ENCODE data around the gene ZNF350.

DNA sequence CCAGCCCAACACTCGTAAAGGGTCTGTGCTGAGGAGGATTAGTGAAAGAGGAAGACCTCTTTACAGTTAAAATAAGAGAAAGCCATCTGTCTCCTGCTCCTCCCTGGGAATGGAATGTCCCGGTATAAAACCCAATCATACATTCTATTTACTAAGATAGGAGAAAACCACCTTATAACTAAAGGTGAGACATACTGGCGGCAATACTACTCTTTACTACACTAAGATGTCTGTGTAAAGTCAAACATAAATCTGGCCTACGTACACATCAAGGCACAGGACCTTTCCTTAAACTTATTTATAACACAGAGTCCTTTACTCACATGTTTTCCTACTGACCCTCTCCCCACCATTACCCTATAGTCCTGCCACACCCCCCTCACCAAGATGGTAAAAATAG lies 3.3 kb downstream of the ZNF350 start:
- TF ChIP-seq, protein P1, sequence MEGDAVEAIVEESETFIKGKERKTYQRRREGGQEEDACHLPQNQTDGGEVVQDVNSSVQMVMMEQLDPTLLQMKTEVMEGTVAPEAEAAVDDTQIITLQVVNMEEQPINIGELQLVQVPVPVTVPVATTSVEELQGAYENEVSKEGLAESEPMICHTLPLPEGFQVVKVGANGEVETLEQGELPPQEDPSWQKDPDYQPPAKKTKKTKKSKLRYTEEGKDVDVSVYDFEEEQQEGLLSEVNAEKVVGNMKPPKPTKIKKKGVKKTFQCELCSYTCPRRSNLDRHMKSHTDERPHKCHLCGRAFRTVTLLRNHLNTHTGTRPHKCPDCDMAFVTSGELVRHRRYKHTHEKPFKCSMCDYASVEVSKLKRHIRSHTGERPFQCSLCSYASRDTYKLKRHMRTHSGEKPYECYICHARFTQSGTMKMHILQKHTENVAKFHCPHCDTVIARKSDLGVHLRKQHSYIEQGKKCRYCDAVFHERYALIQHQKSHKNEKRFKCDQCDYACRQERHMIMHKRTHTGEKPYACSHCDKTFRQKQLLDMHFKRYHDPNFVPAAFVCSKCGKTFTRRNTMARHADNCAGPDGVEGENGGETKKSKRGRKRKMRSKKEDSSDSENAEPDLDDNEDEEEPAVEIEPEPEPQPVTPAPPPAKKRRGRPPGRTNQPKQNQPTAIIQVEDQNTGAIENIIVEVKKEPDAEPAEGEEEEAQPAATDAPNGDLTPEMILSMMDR (IDR thresholded peaks at IDR 0.05 in 8 of 11, conservative IDR thresholded peaks at IDR 0.05 in 3 of 11): no peak
- no peak for TF ChIP-seq POLR2A (IDR thresholded peaks at IDR 0.05)
- TF ChIP-seq POLR2AphosphoS5 (IDR thresholded peaks at IDR 0.05): no peak
